ENCODE measurements around the gene CBS. TPM values are rescaled to one million over a fixed set of nuclear protein-coding genes. Genes with fewer than 3 reads are reported as not detected.

Gene CBS
- total and polyA plus RNA-seq, 2 of the 13 experiments (the other 11 are each of a cell fraction or from before 2014, with no cell fraction given) = 64.7 to 99.3 TPM

DNA sequence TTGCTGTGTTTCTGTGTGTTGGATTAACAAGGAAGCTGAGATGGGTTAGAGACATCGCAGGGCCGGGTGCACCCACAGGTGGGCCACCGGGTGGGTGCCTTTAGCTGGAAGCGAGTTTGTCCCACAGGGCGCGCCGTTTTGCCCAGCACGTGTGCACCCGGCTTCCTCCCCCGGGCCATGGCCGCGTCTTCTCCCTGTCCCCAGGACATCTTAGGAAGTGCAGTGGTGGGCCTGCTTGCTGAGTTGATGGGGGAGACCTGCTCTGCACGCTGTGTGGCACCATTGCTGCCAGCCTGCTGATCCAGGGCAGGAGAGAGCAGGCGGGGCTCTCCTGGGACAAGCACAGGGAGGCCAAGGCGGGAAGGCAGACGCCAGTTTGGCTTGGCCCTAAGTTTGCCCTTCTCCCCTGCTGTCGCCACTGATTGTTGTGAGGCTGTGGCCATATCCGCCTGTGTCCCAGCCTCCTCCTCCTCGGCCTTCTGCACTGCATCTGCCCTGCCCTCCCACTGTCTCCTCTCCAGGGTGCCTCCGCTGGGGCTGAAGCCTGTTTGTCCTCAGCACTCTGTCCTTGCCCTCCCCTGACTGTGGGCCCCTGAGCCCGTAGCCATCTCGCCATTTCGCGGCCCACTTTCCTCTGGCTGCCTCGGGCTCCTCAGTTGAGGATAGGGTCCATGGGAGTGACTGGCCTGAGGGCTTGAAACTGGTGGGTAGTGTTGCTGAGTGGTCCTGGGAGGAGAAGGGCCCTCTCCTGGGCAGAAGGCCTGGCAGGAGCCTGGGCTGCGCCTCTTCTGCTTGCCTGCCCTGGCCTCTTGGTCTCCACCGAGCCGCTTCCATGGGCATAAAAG lies 53.7 kb downstream of the CBS start:
- no peak overlapping the region for H3K4me2 ChIP-seq (ENCODE audit: low read depth, low read length)
- no peaks in the 10 kb centered on the region for H3K79me2 ChIP-seq (ENCODE audit: insufficient read depth, low read length)
- H3K27me3 ChIP-seq (ENCODE audit: control insufficient read depth in 1 of 2, insufficient read depth in 2 of 2, low read length in 2 of 2) = no peaks in the 10 kb centered on the region
- TF ChIP-seq NFIC (IDR thresholded peaks at IDR 0.05; ENCODE audit: low read length) = no peak
- TF ChIP-seq RBAK (CRISPR knock-in tag; IDR thresholded peaks at IDR 0.05) = no peak
- TF ChIP-seq AHR (CRISPR knock-in tag; IDR thresholded peaks at IDR 0.05) = no peak
- no peak for TF ChIP-seq MLXIP (CRISPR knock-in tag; IDR thresholded peaks at IDR 0.05; ENCODE audit: borderline replicate concordance)
- no peak for TF ChIP-seq KAT8 (CRISPR knock-in tag; IDR thresholded peaks at IDR 0.05)
- TF ChIP-seq TFDP2 (CRISPR knock-in tag; IDR thresholded peaks at IDR 0.05) = no peak
- no peak for TF ChIP-seq ZFP36L1 (CRISPR knock-in tag; IDR thresholded peaks at IDR 0.05)
- TF ChIP-seq ZNF775 (CRISPR knock-in tag; IDR thresholded peaks at IDR 0.05; ENCODE audit: borderline replicate concordance) = no peak
- no peak for TF ChIP-seq ZSCAN25 (CRISPR knock-in tag; IDR thresholded peaks at IDR 0.05)
- TF ChIP-seq HMG20A (CRISPR knock-in tag; IDR thresholded peaks at IDR 0.05; ENCODE audit: borderline replicate concordance) = no peak
- no peak for TF ChIP-seq GZF1 (CRISPR knock-in tag; IDR thresholded peaks at IDR 0.05)
- TF ChIP-seq, protein P1, sequence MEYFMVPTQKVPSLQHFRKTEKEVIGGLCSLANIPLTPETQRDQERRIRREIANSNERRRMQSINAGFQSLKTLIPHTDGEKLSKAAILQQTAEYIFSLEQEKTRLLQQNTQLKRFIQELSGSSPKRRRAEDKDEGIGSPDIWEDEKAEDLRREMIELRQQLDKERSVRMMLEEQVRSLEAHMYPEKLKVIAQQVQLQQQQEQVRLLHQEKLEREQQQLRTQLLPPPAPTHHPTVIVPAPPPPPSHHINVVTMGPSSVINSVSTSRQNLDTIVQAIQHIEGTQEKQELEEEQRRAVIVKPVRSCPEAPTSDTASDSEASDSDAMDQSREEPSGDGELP (IDR thresholded peaks at IDR 0.05; ENCODE audit: borderline replicate concordance, low read depth) = no peak
- TF ChIP-seq HOXA9 (CRISPR knock-in tag; IDR thresholded peaks at IDR 0.05; ENCODE audit: borderline replicate concordance) = no peak
- TF ChIP-seq ZNF331 (CRISPR knock-in tag; IDR thresholded peaks at IDR 0.05) = no peak
- no peak for TF ChIP-seq RNF2 (conservative IDR thresholded peaks at IDR 0.05; ENCODE audit: low read depth)
- no peak for TF ChIP-seq ATF1 (CRISPR knock-in tag; IDR thresholded peaks at IDR 0.05)
- ChIA-PET CTCF (ENCODE audit: low intra/inter-chr PET ratio, low total read pairs) (no interaction called here), POLR2A (no interaction called here)
- no TSS peak for BruUV-seq (replicated peaks)
- intact Hi-C loops (cut with micrococcal nuclease; ENCODE audit: unreplicated experiment) = no loop called here
- no peak for FAIRE-seq
- no peaks in the 10 kb centered on the region for H4K20me1 ChIP-seq (ENCODE audit: insufficient read depth, low read length)
- peaks cover 14 to 34% of the 10 kb centered on the region in 2 experiments; a peak in 4 of 5 replicates for H3K36me3 ChIP-seq (replicated peaks in 1 of 2; ENCODE audit: control insufficient read depth in 1 of 2, insufficient read depth in 2 of 2, low read length in 2 of 2)
- 98% methylated on average over 12 of the region's 28 CpGs for WGBS (ENCODE audit: low lambda C conversion rate)
- no peak overlapping the region for H2AFZ ChIP-seq (ENCODE audit: low read length)
- H3K27ac ChIP-seq (ENCODE audit: extremely low read length, insufficient read depth, low read length) = no peak overlapping the region
- no peaks in the 10 kb centered on the region for H3K9me3 ChIP-seq (ENCODE audit: low read length)
- in situ Hi-C loops (cut with HindIII; ENCODE audit: extremely low pct_ligation_motif_present, low pct_unique_long_range_greater_than_20kb) = no loop called here
- ATAC-seq = no peak
- no peak for DNase-seq (ENCODE audit: low spot score)
- no peaks in the 10 kb centered on the region for H3K4me1 ChIP-seq (ENCODE audit: insufficient read depth, low read length)
- H3K9ac ChIP-seq (ENCODE audit: insufficient read depth, low read depth, low read length) = no peak overlapping the region
- no peak overlapping the region for H3K4me3 ChIP-seq (replicated peaks in 1 of 3; ENCODE audit: insufficient read depth in 1 of 3, low read depth in 2 of 3, low read length in 3 of 3)
